A673 (cell line): ENCODE results near the gene PEX1.

ENCODE experiments used
- CTCF ChIP-seq: fragments of 300-800, 200-600 bp; sonication (generic); conservative IDR thresholded peaks from 2 replicates; pipeline ENCODE4 v1.5.1; 2017; ENCODE audit warnings: low read depth, mild to moderate bottlenecking, antibody characterized with exemption, low read length, moderate library complexity, mixed read lengths
- EZH2 ChIP-seq: fragments of 200-600 bp; sonication (generic); IDR thresholded peaks from 2 replicates; pipeline ENCODE4 v1.6.1; 2017; ENCODE audit warnings: borderline replicate concordance, low read depth, mild to moderate bottlenecking, mixed read lengths, antibody characterized with exemption, low read length; ENCODE audit not compliant: poor library complexity, severe bottlenecking

GRCh38 chr7:92569137-92569536 lies 40.8 kb upstream of the PEX1 start:
- TF ChIP-seq CTCF = no peak
- no peak for TF ChIP-seq EZH2
